H9 (cell line): Measurements from ENCODE around the gene TRMT11. TPM values are rescaled to one million over a fixed set of nuclear protein-coding genes. Genes with fewer than 3 reads are reported as not detected.
A peak's percentile ranks its signal among the peaks of the same experiment; 100 is the strongest.

Experiments
- DNase-seq: peaks from one replicate; pipeline ENCODE4 v3.0.0-alpha.2; 2017
- H2AFZ ChIP-seq: one replicate; pipeline ENCODE4 v1.6.1; 2013; ENCODE audit warnings: mild to moderate bottlenecking, low read length, control low read depth, moderate library complexity
- H2AK5ac ChIP-seq: 2 replicates; pipeline ENCODE4 v1.6.1; 2013; ENCODE audit warnings: low read length, control low read depth, mixed read lengths; ENCODE audit not compliant: insufficient read length
- H2BK120ac ChIP-seq: one replicate; pipeline ENCODE4 v1.6.1; 2013; ENCODE audit warnings: low read depth, mild to moderate bottlenecking, low read length, control low read depth, inconsistent platforms; ENCODE audit not compliant: poor library complexity, severe bottlenecking
- H2BK12ac ChIP-seq: 2 replicates; pipeline ENCODE4 v1.6.1; 2013; ENCODE audit warnings: low read length, control low read depth, mixed read lengths, low read depth; ENCODE audit not compliant: insufficient read length
- H2BK15ac ChIP-seq: 2 replicates; pipeline ENCODE4 v1.6.1; 2013; ENCODE audit warnings: low read depth, low read length, control low read depth
- H2BK20ac ChIP-seq: one replicate; pipeline ENCODE4 v1.6.1; 2013; ENCODE audit warnings: low read depth, mild to moderate bottlenecking, low read length, control low read depth, inconsistent platforms; ENCODE audit not compliant: poor library complexity, severe bottlenecking
- H2BK5ac ChIP-seq: 2 replicates; pipeline ENCODE4 v1.6.1; 2013; ENCODE audit warnings: low read length, control low read depth, mixed read lengths; ENCODE audit not compliant: insufficient read length
- H3K14ac ChIP-seq: 2 replicates; pipeline ENCODE4 v1.6.1; 2013; ENCODE audit warnings: low read length, control low read depth; ENCODE audit not compliant: insufficient read depth
- H3K18ac ChIP-seq: 2 replicates; pipeline ENCODE4 v1.6.1; 2013; ENCODE audit warnings: low read depth, mild to moderate bottlenecking, mixed read lengths, low read length, control low read depth; ENCODE audit not compliant: insufficient read length
- H3K23ac ChIP-seq: 2 replicates; pipeline ENCODE4 v1.6.1; 2013; ENCODE audit warnings: low read length, control low read depth, mixed read lengths, low read depth; ENCODE audit not compliant: insufficient read length
- H3K23me2 ChIP-seq: 2 replicates; pipeline ENCODE4 v1.6.1; 2013; ENCODE audit warnings: low read depth, mild to moderate bottlenecking, mixed read lengths, low read length, control low read depth; ENCODE audit not compliant: insufficient read length, poor library complexity, severe bottlenecking
- H3K27ac ChIP-seq: 2 replicates; pipeline ENCODE4 v1.5.1; 2013; ENCODE audit warnings: low read length, control low read depth, mixed read lengths, low read depth; ENCODE audit not compliant: insufficient read length
- H3K27me3 ChIP-seq: 2 replicates; pipeline ENCODE4 v1.6.1; 2013; ENCODE audit warnings: low read length, control low read depth, inconsistent platforms; ENCODE audit not compliant: insufficient read depth
- H3K4ac ChIP-seq: 2 replicates; pipeline ENCODE4 v1.6.1; 2013; ENCODE audit warnings: low read depth, mild to moderate bottlenecking, control low read depth, inconsistent platforms, low read length, moderate library complexity
- H3K4me1 ChIP-seq: 2 replicates; pipeline ENCODE4 v1.6.1; 2013; ENCODE audit warnings: low read length, control low read depth, inconsistent platforms; ENCODE audit not compliant: insufficient read depth
- H3K4me2 ChIP-seq: 2 replicates; pipeline ENCODE4 v1.6.1; 2013; ENCODE audit warnings: low read length, control low read depth, mixed read lengths; ENCODE audit not compliant: insufficient read length, insufficient read depth
- H3K56ac ChIP-seq: 2 replicates; pipeline ENCODE4 v1.6.1; 2013; ENCODE audit warnings: low read depth, mild to moderate bottlenecking, mixed read lengths, low read length, control low read depth; ENCODE audit not compliant: insufficient read length
- H3K79me1 ChIP-seq: 2 replicates; pipeline ENCODE4 v1.6.1; 2013; ENCODE audit warnings: low read depth, mild to moderate bottlenecking, moderate library complexity, low read length, control low read depth, inconsistent platforms; ENCODE audit not compliant: insufficient read depth, poor library complexity, severe bottlenecking
- H3K79me2 ChIP-seq: 2 replicates; pipeline ENCODE4 v1.6.1; 2013; ENCODE audit warnings: low read length, control low read depth, inconsistent platforms; ENCODE audit not compliant: insufficient read depth
- H3K9ac ChIP-seq: 2 replicates; pipeline ENCODE4 v1.6.1; 2013; ENCODE audit warnings: low read length, control low read depth, mixed read lengths; ENCODE audit not compliant: insufficient read length; ENCODE audit errors: extremely low read depth
- H3K9me3 ChIP-seq: one replicate; pipeline ENCODE4 v1.6.1; 2013; ENCODE audit warnings: low read depth, low read length, inconsistent platforms; ENCODE audit not compliant: control insufficient read depth
- H3T11ph ChIP-seq: one replicate; pipeline ENCODE4 v1.6.1; 2013; ENCODE audit warnings: mild to moderate bottlenecking, low read length, control low read depth, inconsistent platforms
- H4K20me1 ChIP-seq: one replicate; pipeline ENCODE4 v1.6.1; 2013; ENCODE audit not compliant: control insufficient read depth, insufficient read length, insufficient read depth
- H4K5ac ChIP-seq: 2 replicates; pipeline ENCODE4 v1.6.1; 2013; ENCODE audit warnings: low read depth, mild to moderate bottlenecking, mixed read lengths, low read length, control low read depth; ENCODE audit not compliant: insufficient read length
- H4K8ac ChIP-seq: replicated peaks from 2 replicates; pipeline ENCODE4 v1.6.1; 2013; ENCODE audit warnings: low read length, control low read depth, mixed read lengths, low read depth; ENCODE audit not compliant: insufficient read length
- H4K91ac ChIP-seq: 2 replicates; pipeline ENCODE4 v1.6.1; 2013; ENCODE audit warnings: low read depth, mild to moderate bottlenecking, moderate library complexity, mixed read lengths, low read length, control low read depth; ENCODE audit not compliant: insufficient read length
- H3K27ac Mint-ChIP-seq, 3 experiments: 2 replicates in 2 of 3; 3 replicates in 1 of 3; pipeline ENCODE4 v1.8.0; 2020 to 2021; ENCODE audit warnings: mixed read lengths in 3 of 3, mild to moderate bottlenecking in 1 of 3, moderate library complexity in 1 of 3
- H3K27me3 Mint-ChIP-seq: 2 replicates; pipeline ENCODE4 v1.8.0; 2021; ENCODE audit warnings: low read depth, mild to moderate bottlenecking, moderate library complexity, mixed read lengths
- H3K36me3 Mint-ChIP-seq, 3 experiments: 2 replicates in 2 of 3; 3 replicates in 1 of 3; pipeline ENCODE4 v1.8.0; 2020 to 2021; ENCODE audit warnings: low read depth in 3 of 3, mixed read lengths in 3 of 3; ENCODE audit not compliant: insufficient read depth in 1 of 3
- H3K4me1 Mint-ChIP-seq, 2 experiments: 2 replicates each; pipeline ENCODE4 v1.8.0; 2020; ENCODE audit warnings: mixed read lengths in 2 of 2
- H3K4me3 Mint-ChIP-seq, 2 experiments: 2 replicates in 1 of 2; 3 replicates in 1 of 2; pipeline ENCODE4 v1.8.0; 2020 to 2021; ENCODE audit warnings: mild to moderate bottlenecking in 2 of 2, mixed read lengths in 2 of 2, moderate library complexity in 1 of 2
- H3K9me3 Mint-ChIP-seq, 2 experiments: 2 replicates in 1 of 2; 3 replicates in 1 of 2; pipeline ENCODE4 v1.8.0; 2020; ENCODE audit warnings: mild to moderate bottlenecking in 2 of 2, mixed read lengths in 2 of 2, moderate library complexity in 1 of 2
- WGBS: extraction: QIAGEN DNeasy Blood & Tissue Kit; methylation state at CpG from one replicate; pipeline ENCODE4 v1.1.7; 2013; ENCODE audit warnings: missing lambda C conversion rate, low lambda C conversion rate, mixed read lengths; ENCODE audit not compliant: insufficient read length; ENCODE audit errors: extremely low coverage; 5-methylcytosine and 5-hydroxymethylcytosine counted together
- total RNA-seq: library from RNA; stranded (reverse); gene quantifications from 2 replicates; pipeline ENCODE4 v1.2.1, GENCODE V29; 2021
- TF ChIP-seq, protein P1 (sequence below): fragments of 200-600 bp; sonication (generic); conservative IDR thresholded peaks from 3 replicates; pipeline ENCODE4 v1.8.0; 2021; ENCODE audit warnings: antibody characterized with exemption, mild to moderate bottlenecking

TRMT11 gene
- total RNA-seq, 1 experiment from 2014 or later: 31.1 TPM

- no peak overlapping the region for H4K5ac ChIP-seq
- no peak overlapping the region for H4K91ac ChIP-seq
- no peak overlapping the region for H2BK120ac ChIP-seq
- H3K27me3 ChIP-seq: no peaks in the 10 kb centered on the region; the same call in 1 of the 2 replicates
- H3K36me3 Mint-ChIP-seq: no peaks in the 10 kb centered on the region
- no peak overlapping the region for H3K4me2 ChIP-seq
- no peak overlapping the region for H2BK12ac ChIP-seq
- H3K79me1 ChIP-seq: no peaks in the 10 kb centered on the region
- TF ChIP-seq, protein P1, sequence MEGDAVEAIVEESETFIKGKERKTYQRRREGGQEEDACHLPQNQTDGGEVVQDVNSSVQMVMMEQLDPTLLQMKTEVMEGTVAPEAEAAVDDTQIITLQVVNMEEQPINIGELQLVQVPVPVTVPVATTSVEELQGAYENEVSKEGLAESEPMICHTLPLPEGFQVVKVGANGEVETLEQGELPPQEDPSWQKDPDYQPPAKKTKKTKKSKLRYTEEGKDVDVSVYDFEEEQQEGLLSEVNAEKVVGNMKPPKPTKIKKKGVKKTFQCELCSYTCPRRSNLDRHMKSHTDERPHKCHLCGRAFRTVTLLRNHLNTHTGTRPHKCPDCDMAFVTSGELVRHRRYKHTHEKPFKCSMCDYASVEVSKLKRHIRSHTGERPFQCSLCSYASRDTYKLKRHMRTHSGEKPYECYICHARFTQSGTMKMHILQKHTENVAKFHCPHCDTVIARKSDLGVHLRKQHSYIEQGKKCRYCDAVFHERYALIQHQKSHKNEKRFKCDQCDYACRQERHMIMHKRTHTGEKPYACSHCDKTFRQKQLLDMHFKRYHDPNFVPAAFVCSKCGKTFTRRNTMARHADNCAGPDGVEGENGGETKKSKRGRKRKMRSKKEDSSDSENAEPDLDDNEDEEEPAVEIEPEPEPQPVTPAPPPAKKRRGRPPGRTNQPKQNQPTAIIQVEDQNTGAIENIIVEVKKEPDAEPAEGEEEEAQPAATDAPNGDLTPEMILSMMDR: no peak
- H2BK5ac ChIP-seq: no peak overlapping the region
- peak overlapping the region in 1 of 3 experiments; percentile 3; a peak in 1 of 7 replicates for H3K27ac Mint-ChIP-seq
- no peak overlapping the region for H3K23ac ChIP-seq
- peaks cover 4% of the 10 kb centered on the region; the same call in 1 of the 2 replicates for H3K4me1 ChIP-seq
- no peak for DNase-seq
- H4K20me1 ChIP-seq: no peaks in the 10 kb centered on the region
- H3K79me2 ChIP-seq: no peaks in the 10 kb centered on the region
- H2AFZ ChIP-seq: no peak overlapping the region
- no peak overlapping the region for H2AK5ac ChIP-seq
- no peak overlapping the region for H3T11ph ChIP-seq
- no peak overlapping the region for H3K4ac ChIP-seq
- H3K23me2 ChIP-seq: no peaks in the 10 kb centered on the region
- H3K4me3 Mint-ChIP-seq: no peak overlapping the region
- no peaks in the 10 kb centered on the region for H3K9me3 ChIP-seq
- H3K14ac ChIP-seq: no peak overlapping the region
- no peak overlapping the region for H2BK15ac ChIP-seq
- H3K18ac ChIP-seq: no peak overlapping the region
- no peaks in the 10 kb centered on the region for H3K27me3 Mint-ChIP-seq
- no CpG with 5 or more reads among the region's 3 CpGs for WGBS
- no peak overlapping the region for H3K27ac ChIP-seq
- no peak overlapping the region for H2BK20ac ChIP-seq
- no peaks in the 10 kb centered on the region for H3K9me3 Mint-ChIP-seq
- H3K4me1 Mint-ChIP-seq: peaks cover 5% of the 10 kb centered on the region in 2 experiments
- no peak overlapping the region for H4K8ac ChIP-seq
- H3K56ac ChIP-seq: no peak overlapping the region
- H3K9ac ChIP-seq: no peak overlapping the region
Measured at GRCh38 chr6:126086560-126086959, 100.2 kb downstream of the TRMT11 start.

Other genes starting within 250 kb of the TRMT11 start
- 5.6 and 6.6 TPM in 2 replicates for gene HEY2, start 236.9 kb upstream of the TRMT11 start, total RNA-seq
- gene NCOA7, start 195.6 kb upstream of the TRMT11 start, total RNA-seq: 7.1 and 9.4 TPM in 2 replicates
- 11.5 and 11.7 TPM in 2 replicates for gene HINT3, start 29.8 kb upstream of the TRMT11 start, total RNA-seq